SK-N-SH (cell line): ENCODE measurements around the gene PSTPIP1.

Experiments used
- EP300 ChIP-seq, 2 experiments: IDR thresholded peaks; 2 replicates each; pipeline versions ENCODE4 v1.4.0 to v1.6.1; 2012; ENCODE audit warnings: borderline replicate concordance in 1 of 2, low read depth in 1 of 2, low read length in 1 of 2
- RAD21 ChIP-seq: IDR thresholded peaks from 2 replicates; pipeline ENCODE4 v1.6.1; 2012; ENCODE audit warnings: mild to moderate bottlenecking, low read length
- RCOR1 ChIP-seq: fragments of 150-350 bp; IDR thresholded peaks from 2 replicates; pipeline ENCODE4 v1.6.1; 2017; ENCODE audit warnings: antibody characterized with exemption, low read length
- SIN3A ChIP-seq: IDR thresholded peaks from 2 replicates; pipeline ENCODE4 v1.6.1; 2012; ENCODE audit warnings: low read depth, mild to moderate bottlenecking, low read length, moderate library complexity, borderline replicate concordance
- TF ChIP-seq, protein P1 (sequence below): fragments of 200-600 bp; sonication (generic); IDR thresholded peaks from 2 replicates; pipeline ENCODE4 v1.6.1; 2017; ENCODE audit warnings: antibody characterized with exemption, mild to moderate bottlenecking, moderate library complexity
- TF ChIP-seq, protein P2 (sequence below): IDR thresholded peaks from 2 replicates; pipeline ENCODE4; 2012
- TF ChIP-seq, protein P3 (sequence below): IDR thresholded peaks from 2 replicates; pipeline ENCODE4 v1.4.0; 2012; ENCODE audit warnings: low read depth

DNA sequence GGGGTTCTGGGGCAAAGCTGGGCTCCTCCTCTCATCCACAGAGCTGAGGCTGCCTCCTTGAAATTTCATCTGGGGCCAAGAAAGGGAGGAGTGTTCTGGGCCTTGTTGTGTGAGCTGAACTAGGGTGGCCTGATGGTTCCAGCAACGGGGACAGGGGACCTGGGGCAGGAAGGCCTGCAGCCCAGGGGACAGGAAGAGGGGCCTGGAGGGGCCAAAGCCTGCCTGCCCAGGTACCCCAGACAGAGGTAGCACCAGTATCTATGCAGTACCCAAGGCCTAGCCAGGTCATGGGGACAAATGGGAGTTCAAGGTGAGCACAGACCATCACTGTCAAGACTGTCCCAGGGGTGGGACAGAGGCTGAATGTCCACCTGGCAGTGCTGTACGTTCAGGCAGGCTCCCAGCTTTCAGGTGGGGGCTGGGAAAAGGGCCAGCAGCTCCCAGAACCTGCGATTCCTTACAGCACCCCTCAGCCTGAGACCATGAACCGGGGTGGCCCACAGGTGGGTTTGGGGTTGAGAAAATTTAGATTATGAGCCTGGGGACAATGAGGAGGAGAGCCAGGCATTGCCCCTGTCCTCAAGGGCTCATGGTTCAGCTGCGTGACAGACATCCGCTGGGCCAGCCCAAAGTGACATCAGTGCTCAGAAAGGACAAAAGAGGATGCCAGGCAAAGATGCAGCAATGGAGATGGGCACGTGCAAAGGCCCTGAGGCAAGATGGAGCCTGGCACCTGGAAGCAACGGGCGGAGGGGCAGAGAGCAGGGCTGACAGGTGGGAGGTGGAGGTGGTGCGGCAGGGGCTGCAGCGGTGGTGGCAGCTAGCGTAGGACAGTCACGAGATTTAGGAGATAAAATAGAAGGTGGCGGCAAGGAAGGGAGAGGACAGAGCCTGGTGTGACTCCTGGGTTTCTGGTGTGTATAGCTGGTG, 28.0 kb downstream of the PSTPIP1 start:
- TF ChIP-seq RCOR1 (no peak), SIN3A (no peak), RAD21 (no peak), EP300 (IDR thresholded peaks at IDR 0.05; ENCODE audit: borderline replicate concordance in 1 of 2, low read depth in 1 of 2, low read length in 1 of 2) (no peak)
- TF ChIP-seq, protein P1, sequence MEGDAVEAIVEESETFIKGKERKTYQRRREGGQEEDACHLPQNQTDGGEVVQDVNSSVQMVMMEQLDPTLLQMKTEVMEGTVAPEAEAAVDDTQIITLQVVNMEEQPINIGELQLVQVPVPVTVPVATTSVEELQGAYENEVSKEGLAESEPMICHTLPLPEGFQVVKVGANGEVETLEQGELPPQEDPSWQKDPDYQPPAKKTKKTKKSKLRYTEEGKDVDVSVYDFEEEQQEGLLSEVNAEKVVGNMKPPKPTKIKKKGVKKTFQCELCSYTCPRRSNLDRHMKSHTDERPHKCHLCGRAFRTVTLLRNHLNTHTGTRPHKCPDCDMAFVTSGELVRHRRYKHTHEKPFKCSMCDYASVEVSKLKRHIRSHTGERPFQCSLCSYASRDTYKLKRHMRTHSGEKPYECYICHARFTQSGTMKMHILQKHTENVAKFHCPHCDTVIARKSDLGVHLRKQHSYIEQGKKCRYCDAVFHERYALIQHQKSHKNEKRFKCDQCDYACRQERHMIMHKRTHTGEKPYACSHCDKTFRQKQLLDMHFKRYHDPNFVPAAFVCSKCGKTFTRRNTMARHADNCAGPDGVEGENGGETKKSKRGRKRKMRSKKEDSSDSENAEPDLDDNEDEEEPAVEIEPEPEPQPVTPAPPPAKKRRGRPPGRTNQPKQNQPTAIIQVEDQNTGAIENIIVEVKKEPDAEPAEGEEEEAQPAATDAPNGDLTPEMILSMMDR, result no peak
- TF ChIP-seq, protein P2, sequence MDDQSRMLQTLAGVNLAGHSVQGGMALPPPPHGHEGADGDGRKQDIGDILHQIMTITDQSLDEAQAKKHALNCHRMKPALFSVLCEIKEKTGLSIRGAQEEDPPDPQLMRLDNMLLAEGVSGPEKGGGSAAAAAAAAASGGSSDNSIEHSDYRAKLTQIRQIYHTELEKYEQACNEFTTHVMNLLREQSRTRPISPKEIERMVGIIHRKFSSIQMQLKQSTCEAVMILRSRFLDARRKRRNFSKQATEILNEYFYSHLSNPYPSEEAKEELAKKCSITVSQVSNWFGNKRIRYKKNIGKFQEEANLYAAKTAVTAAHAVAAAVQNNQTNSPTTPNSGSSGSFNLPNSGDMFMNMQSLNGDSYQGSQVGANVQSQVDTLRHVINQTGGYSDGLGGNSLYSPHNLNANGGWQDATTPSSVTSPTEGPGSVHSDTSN, result no peak
- TF ChIP-seq, protein P3, sequence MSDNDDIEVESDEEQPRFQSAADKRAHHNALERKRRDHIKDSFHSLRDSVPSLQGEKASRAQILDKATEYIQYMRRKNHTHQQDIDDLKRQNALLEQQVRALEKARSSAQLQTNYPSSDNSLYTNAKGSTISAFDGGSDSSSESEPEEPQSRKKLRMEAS, result no peak
